Measurements from ENCODE around the gene MTF1.

MTF1 gene

DNA sequence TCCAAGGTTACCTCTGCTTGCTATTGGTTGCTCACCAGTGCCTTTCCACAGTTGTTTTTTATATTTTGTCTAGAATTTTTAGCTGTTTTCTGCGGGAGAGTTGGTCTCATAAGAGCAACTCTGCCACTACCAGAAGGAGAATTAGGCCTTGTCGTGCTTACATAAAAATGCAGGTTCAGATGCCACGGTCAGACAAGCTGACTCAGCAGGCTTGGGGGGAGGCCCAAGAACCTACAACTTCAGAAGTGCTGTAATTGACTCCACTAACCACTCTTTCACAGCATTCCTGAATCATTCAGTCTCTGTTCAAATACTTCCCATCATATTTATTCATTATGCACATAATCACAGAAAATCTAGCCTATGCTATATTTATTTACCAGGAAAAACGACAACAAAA lies 28.3 kb downstream of the MTF1 start:
- Mint-ChIP-seq H3K27ac (no peak overlapping the region), H3K27me3 (no peaks in the 10 kb centered on the region), H3K4me3 (no peak overlapping the region), H3K36me3 (ENCODE audit: low read depth) (peaks cover 47% of the 10 kb centered on the region), H3K9me3 (no peaks in the 10 kb centered on the region), H3K4me1 (peaks cover 5% of the 10 kb centered on the region)
- ATAC-seq (no peak), DNase-seq (no peak)

- no peaks in the 10 kb centered on the region for H3K9me3 Mint-ChIP-seq
- no peak for ATAC-seq
- H3K36me3 Mint-ChIP-seq (ENCODE audit: low read depth), result peaks cover 45% of the 10 kb centered on the region
Observed at GRCh38 chr1:37828410-37829074, 30.9 kb downstream of the MTF1 start.

DNA sequence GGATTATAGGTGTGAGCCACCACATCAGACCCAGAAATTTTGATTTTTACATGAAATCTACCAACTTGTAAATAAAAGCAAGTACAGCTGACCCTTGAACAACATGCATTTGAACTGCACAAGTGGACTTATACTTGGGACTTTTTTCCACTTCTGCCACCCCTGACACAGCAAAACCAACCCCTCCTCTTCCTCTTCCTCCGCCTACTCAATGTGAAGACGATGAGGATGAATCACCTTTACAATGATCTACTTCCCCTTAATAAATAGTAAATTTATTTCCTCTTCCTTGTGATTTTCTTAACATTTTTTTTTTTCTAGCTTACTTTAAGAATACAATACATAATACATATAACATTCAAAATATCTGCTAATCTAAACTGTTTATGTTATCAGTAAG lies 33.9 kb downstream of the MTF1 start:
- Mint-ChIP-seq H3K4me3 (no peak overlapping the region), H3K36me3 (ENCODE audit: low read depth) (peaks cover 45% of the 10 kb centered on the region), H3K4me1 (peaks cover 27% of the 10 kb centered on the region), H3K27me3 (no peaks in the 10 kb centered on the region), H3K27ac (peak overlapping the region; percentile 82), H3K9me3 (no peaks in the 10 kb centered on the region)
- ATAC-seq (no peak), DNase-seq (no peak)

More at GRCh38 chr1:37828410-37829074, 30.9 kb downstream of the MTF1 start:
- Mint-ChIP-seq H3K4me3 (no peak overlapping the region), H3K27me3 (no peaks in the 10 kb centered on the region), H3K27ac (no peak overlapping the region), H3K4me1 (peaks cover 21% of the 10 kb centered on the region)
- DNase-seq, result no peak

DNA sequence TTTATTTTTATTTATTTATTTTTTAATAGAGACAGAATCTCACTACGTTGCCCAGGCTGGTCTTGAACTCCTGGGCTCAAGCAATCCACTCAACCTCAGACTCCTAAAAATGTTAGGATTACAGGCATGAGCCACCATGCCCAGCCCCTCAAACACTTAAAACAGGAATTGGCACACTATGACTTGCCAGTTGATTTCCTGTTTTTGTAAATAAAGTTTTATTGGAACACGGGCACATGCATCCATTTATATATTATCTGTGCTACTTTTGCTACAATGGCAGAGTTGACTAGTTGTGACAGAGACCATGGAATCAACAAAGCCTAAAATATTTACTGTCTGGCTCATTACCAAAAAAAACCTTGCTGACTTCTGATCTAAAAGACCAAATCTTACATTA lies 35.4 kb downstream of the MTF1 start:
- H3K27ac Mint-ChIP-seq, result no peak overlapping the region
- no peaks in the 10 kb centered on the region for H3K27me3 Mint-ChIP-seq
- no peaks in the 10 kb centered on the region for H3K9me3 Mint-ChIP-seq
- H3K4me3 Mint-ChIP-seq, result no peak overlapping the region
- peaks cover 27% of the 10 kb centered on the region for H3K4me1 Mint-ChIP-seq
- ATAC-seq, result no peak
- DNase-seq, result no peak
- peaks cover 47% of the 10 kb centered on the region for H3K36me3 Mint-ChIP-seq (ENCODE audit: low read depth)

DNA sequence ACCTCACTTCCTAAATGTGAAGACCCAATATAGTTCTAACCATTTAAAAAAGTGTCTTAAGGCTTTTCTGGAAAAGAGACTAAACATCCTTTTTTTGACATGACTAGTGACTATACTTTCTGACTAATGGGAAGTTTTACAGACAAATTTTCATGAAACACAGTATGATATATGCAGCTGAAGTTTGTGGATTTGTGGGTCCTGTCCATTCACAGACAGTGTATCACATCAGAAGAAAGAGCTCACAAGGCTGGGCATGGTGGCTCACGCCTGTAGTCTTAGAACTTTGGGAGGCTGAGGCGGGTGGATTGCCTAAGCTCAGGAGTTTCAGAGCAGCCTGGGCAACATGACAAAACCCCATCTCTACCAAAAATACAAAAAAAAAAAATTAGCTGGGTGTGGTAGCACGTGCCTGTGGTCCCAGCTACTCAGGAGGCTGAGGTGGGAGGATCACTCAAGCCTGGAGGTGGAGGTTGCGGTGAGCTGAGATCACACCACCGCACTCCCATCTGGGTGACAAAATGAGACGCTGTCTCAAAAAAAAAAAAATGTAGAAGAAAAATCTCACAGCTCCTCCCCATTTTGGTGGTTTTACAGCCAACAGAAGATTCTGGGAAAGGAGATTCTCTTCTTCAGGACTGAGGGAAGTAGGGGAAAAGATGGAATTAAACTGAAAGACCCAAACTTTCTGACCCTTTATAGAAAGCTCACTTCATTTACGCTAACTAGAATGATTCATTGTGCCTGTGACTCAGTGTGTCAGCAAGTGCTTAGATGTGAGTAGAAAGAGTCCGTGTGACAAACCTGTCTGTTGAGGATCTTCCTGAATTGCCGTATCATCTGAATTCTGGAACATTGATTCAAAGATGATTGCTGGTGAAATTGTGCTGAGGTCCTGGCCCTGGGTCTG lies 36.2 kb downstream of the MTF1 start:
- no peaks in the 10 kb centered on the region for H3K9me3 Mint-ChIP-seq
- no peak for DNase-seq
- peak; percentile 57 for ATAC-seq
- H3K4me3 Mint-ChIP-seq, result no peak overlapping the region
- H3K27me3 Mint-ChIP-seq, result no peaks in the 10 kb centered on the region
- H3K27ac Mint-ChIP-seq, result peak overlapping the region; percentile 78
- peaks cover 27% of the 10 kb centered on the region for H3K4me1 Mint-ChIP-seq
- peaks cover 45% of the 10 kb centered on the region for H3K36me3 Mint-ChIP-seq (ENCODE audit: low read depth)

- Mint-ChIP-seq H3K27ac (no peak overlapping the region), H3K4me1 (peaks cover 23% of the 10 kb centered on the region), H3K27me3 (no peaks in the 10 kb centered on the region), H3K4me3 (no peak overlapping the region), H3K9me3 (no peaks in the 10 kb centered on the region), H3K36me3 (ENCODE audit: low read depth) (peaks cover 40% of the 10 kb centered on the region)
- ATAC-seq (no peak), DNase-seq (no peak)
Observed at GRCh38 chr1:37821481-37821880, 37.9 kb downstream of the MTF1 start.

- no peaks in the 10 kb centered on the region for H3K9me3 Mint-ChIP-seq
- H3K4me1 Mint-ChIP-seq, result peaks cover 3% of the 10 kb centered on the region
- no peak overlapping the region for H3K27ac Mint-ChIP-seq
- ATAC-seq, result no peak
- no peaks in the 10 kb centered on the region for H3K27me3 Mint-ChIP-seq
- no peak overlapping the region for H3K4me3 Mint-ChIP-seq
- DNase-seq, result no peak
- peaks cover 26% of the 10 kb centered on the region for H3K36me3 Mint-ChIP-seq (ENCODE audit: low read depth)
Observed at GRCh38 chr1:37817481-37817880, 41.9 kb downstream of the MTF1 start.

- H3K36me3 Mint-ChIP-seq (ENCODE audit: low read depth), result peaks cover 9% of the 10 kb centered on the region
- peaks cover 17% of the 10 kb centered on the region for H3K4me1 Mint-ChIP-seq
- H3K27me3 Mint-ChIP-seq, result no peaks in the 10 kb centered on the region
- H3K27ac Mint-ChIP-seq, result no peak overlapping the region
- no peak overlapping the region for H3K4me3 Mint-ChIP-seq
- no peaks in the 10 kb centered on the region for H3K9me3 Mint-ChIP-seq
- ATAC-seq (no peak), DNase-seq (no peak)
Observed at GRCh38 chr1:37814252-37814651, 45.1 kb downstream of the MTF1 start.

GRCh38 chr1:37813529-37814145 lies 45.8 kb downstream of the MTF1 start:
- no peaks in the 10 kb centered on the region for H3K9me3 Mint-ChIP-seq
- ATAC-seq (no peak), DNase-seq (no peak)
- no peaks in the 10 kb centered on the region for H3K27me3 Mint-ChIP-seq
- no peak overlapping the region for H3K27ac Mint-ChIP-seq
- H3K36me3 Mint-ChIP-seq (ENCODE audit: low read depth), result peaks cover 7% of the 10 kb centered on the region
- H3K4me3 Mint-ChIP-seq, result no peak overlapping the region
- peaks cover 23% of the 10 kb centered on the region for H3K4me1 Mint-ChIP-seq

- H3K4me1 Mint-ChIP-seq, result peaks cover 36% of the 10 kb centered on the region
- peaks cover 23% of the 10 kb centered on the region for H3K36me3 Mint-ChIP-seq (ENCODE audit: low read depth)
- DNase-seq (peak; percentile 75), ATAC-seq (peak; percentile 29)
- no peaks in the 10 kb centered on the region for H3K9me3 Mint-ChIP-seq
- H3K27ac Mint-ChIP-seq, result no peak overlapping the region
- H3K27me3 Mint-ChIP-seq, result no peaks in the 10 kb centered on the region
- H3K4me3 Mint-ChIP-seq, result no peak overlapping the region
Observed at GRCh38 chr1:37811027-37811655, 48.3 kb downstream of the MTF1 start.

DNA sequence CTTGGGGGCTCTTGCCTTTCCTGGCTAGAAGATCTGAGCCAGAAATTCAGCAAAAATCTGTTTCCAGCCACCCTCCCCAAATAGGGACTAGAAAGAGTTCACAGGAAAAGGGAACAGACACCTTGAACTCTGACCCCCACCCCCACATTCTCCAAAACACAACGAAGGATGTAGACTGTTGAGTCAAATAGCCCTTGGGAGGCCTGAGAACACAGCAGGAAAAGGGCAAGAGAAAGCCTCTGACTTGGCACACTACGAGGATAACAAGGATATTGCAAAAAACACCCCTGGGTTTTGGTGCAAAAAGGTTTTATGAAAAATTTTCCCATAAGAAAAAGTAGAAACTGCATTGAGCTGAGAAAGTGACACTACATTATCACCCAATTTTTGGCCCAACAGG lies 49.5 kb downstream of the MTF1 start:
- no peak overlapping the region for H3K4me3 Mint-ChIP-seq
- H3K27ac Mint-ChIP-seq, result no peak overlapping the region
- H3K27me3 Mint-ChIP-seq, result no peaks in the 10 kb centered on the region
- H3K9me3 Mint-ChIP-seq, result no peaks in the 10 kb centered on the region
- peaks cover 32% of the 10 kb centered on the region for H3K36me3 Mint-ChIP-seq (ENCODE audit: low read depth)
- DNase-seq, result no peak
- ATAC-seq, result no peak
- peaks cover 46% of the 10 kb centered on the region for H3K4me1 Mint-ChIP-seq

- H3K27ac Mint-ChIP-seq, result peak overlapping the region; percentile 93
- no peaks in the 10 kb centered on the region for H3K27me3 Mint-ChIP-seq
- ATAC-seq, result peak; percentile 55
- DNase-seq, result peak; percentile 54
- peaks cover 48% of the 10 kb centered on the region for H3K4me1 Mint-ChIP-seq
- peak overlapping the region; percentile 91 for H3K4me3 Mint-ChIP-seq
- H3K36me3 Mint-ChIP-seq (ENCODE audit: low read depth), result peaks cover 39% of the 10 kb centered on the region
- H3K9me3 Mint-ChIP-seq, result no peaks in the 10 kb centered on the region
Observed at GRCh38 chr1:37808369-37809319, 50.7 kb downstream of the MTF1 start.

DNA sequence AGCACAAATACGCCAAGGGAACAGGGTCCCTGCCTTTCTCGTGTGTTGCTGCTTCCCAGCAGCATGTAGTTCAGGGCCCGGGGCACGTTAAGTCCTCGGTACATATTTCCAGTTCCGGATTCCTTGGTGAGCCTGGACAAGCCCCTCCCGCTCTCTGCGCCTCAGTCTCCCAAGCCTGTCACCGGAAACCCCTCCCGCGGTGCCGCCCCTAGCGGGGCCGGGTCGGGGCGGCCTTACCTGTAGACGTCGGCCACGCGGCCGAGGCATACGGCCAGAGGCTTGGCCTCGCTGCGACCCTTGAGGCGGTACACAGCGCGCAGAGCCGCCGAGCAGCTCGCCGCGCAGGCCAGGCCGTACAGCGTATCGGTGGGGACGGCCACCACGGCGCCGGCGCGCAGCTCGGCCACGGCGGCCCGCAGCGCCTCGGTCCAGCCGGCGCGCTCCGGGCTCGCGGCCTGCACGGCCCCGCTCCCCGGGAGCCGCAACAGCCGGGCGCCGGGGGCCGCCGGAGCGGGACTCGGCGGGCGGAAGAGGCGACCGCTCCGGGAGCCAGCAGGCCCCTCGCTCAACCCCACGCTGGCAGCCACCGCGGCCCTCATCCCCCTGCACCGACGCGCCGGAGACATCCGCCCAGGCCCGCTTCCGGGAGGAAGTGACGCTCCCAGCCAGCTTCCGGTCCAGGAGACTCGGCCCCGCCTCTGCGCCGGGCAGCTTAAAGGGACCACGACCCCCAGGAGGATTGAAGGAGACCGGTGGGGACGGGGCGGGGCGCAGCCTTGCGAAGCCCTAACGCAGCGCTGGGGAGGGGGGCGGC lies 51.6 kb downstream of the MTF1 start, which contains the start of the genes C1orf122 and YRDC:
Gene C1orf122, plus strand, starts transcription at position 236 of the 814 bp plus-strand sequence. CDS start 615 bp downstream, outside the sequence.
Gene YRDC, minus strand, starts transcription at position 654 of the 814 bp plus-strand sequence. Its CDS starts 28 bp downstream, at position 626.
- DNase-seq (peak; percentile 95), ATAC-seq (peak; percentile 94)
- Mint-ChIP-seq H3K36me3 (ENCODE audit: low read depth) (peaks cover 47% of the 10 kb centered on the region), H3K27me3 (no peaks in the 10 kb centered on the region), H3K9me3 (no peaks in the 10 kb centered on the region), H3K27ac (peak within 1 kb of the TSS; percentile 93), H3K4me1 (peaks cover 48% of the 10 kb centered on the region), H3K4me3 (peak within 1 kb of the TSS; percentile 91)

Measured in activated naive CD8-positive, alpha-beta T cell treated with anti-CD3 and anti-CD28 coated beads, Interleukin-2, amount 50 U/mL, for 24 hours (primary cell).